Lower leg skin (tissue), 3 donors: ENCODE data around the gene BRD4.

Source experiments
- CTCF ChIP-seq, 3 donors: fragments of 450-650 bp; IDR thresholded peaks; one replicate each; pipeline ENCODE4 v1.5.1; 2016; ENCODE audit warnings: antibody characterized with exemption in 3 of 3, mild to moderate bottlenecking in 3 of 3, moderate library complexity in 2 of 3
- POLR2A ChIP-seq, 2 donors: fragments of 450-650 bp; IDR thresholded peaks; one replicate each; pipeline ENCODE4 v1.6.1; 2016 to 2017; ENCODE audit warnings: antibody characterized with exemption in 2 of 2, mild to moderate bottlenecking in 1 of 2, moderate library complexity in 1 of 2

- no peak for TF ChIP-seq POLR2A (IDR thresholded peaks at IDR 0.05)
- no peak for TF ChIP-seq CTCF (IDR thresholded peaks at IDR 0.05)
These were observed 47.8 kb upstream of the BRD4 start for GRCh38 chr19:15379999-15380647.
